Measurements from ENCODE around the gene ZC3H12D. TPM values are rescaled to one million over a fixed set of nuclear protein-coding genes. Genes with fewer than 3 reads are reported as not detected.

The ZC3H12D gene
- total and polyA plus RNA-seq, 2 of the 8 experiments (the other 6 are each of a cell fraction or from before 2014, with no cell fraction given) = 0.05 to 0.07 TPM

- ChIA-PET POLR2A (ENCODE audit: partially characterized antibody) (interaction anchor here (1.9 kb wide), 1 partner anchor 13 kb away, joined by 5 read pairs; no protein-coding TSS in a partner anchor), CTCF (ENCODE audit: partially characterized antibody) (interaction anchor here (1.4 kb wide), 1 partner anchor 53 kb away, joined by 3 read pairs; no protein-coding TSS in a partner anchor)
- WGBS, 2 experiments (ENCODE audit: extremely low coverage in 1 of 2, insufficient coverage in 1 of 2, insufficient read length in 1 of 2, insufficient replicate concordance in 2 of 2, low coverage in 1 of 2, low lambda C conversion rate in 2 of 2, missing lambda C conversion rate in 1 of 2) = 94% methylated on average over 1 of the region's 1 CpG; no CpG with 5 or more reads in 1 of the 2 experiments
- Histone ChIP-seq H3K4me2 (ENCODE audit: insufficient read depth in 1 of 2, low read depth in 2 of 2, low read length in 2 of 2) (no peak overlapping the region), H3K79me1 (ENCODE audit: low read depth, low read length) (no peaks in the 10 kb centered on the region), H3K36me3 (ENCODE audit: control insufficient read depth in 2 of 4, insufficient read depth in 4 of 4, low read length in 3 of 4) (peaks cover 0 to 8% (median 0%) of the 10 kb centered on the region in 4 experiments; a peak in 1 of 8 replicates), H2AFZ (ENCODE audit: low read length) (no peak overlapping the region), H4K91ac (replicated peaks; ENCODE audit: insufficient read length, low read length) (no peak overlapping the region), H3K27ac (ENCODE audit: low read depth, low read length) (no peak overlapping the region), H3K27me3 (replicated peaks in 1 of 4; ENCODE audit: control insufficient read depth in 3 of 4, extremely low read depth in 1 of 4, insufficient read depth in 3 of 4, low read length in 3 of 4) (no peaks in the 10 kb centered on the region), H3K14ac (ENCODE audit: insufficient read length) (no peak overlapping the region), H2AK5ac (ENCODE audit: low read depth, low read length) (no peak overlapping the region), H2BK12ac (ENCODE audit: low read depth, low read length) (no peak overlapping the region), H4K5ac (ENCODE audit: insufficient read length, low read depth, low read length) (no peak overlapping the region), H3K56ac (replicated peaks; ENCODE audit: insufficient read length, low read depth, low read length) (no peak overlapping the region), H3K4me1 (replicated peaks in 1 of 4; ENCODE audit: control insufficient read depth in 3 of 4, insufficient read depth in 4 of 4, low read length in 3 of 4) (no peaks in the 10 kb centered on the region), H2BK15ac (ENCODE audit: low read length) (no peak overlapping the region), H3K4me3 (ENCODE audit: extremely low read depth in 1 of 4, insufficient read depth in 2 of 4, low read depth in 3 of 4, low read length in 4 of 4) (no peak overlapping the region), H3K79me2 (ENCODE audit: control insufficient read depth in 1 of 2, insufficient read depth in 2 of 2, low read length in 2 of 2) (no peaks in the 10 kb centered on the region), H3K9ac (replicated peaks in 1 of 4; ENCODE audit: extremely low read depth in 1 of 4, low read depth in 3 of 4, low read length in 3 of 4) (no peak overlapping the region), H3K4ac (replicated peaks; ENCODE audit: insufficient read length, low read depth, low read length) (no peak overlapping the region), H3K18ac (ENCODE audit: extremely low read depth, low read length) (no peak overlapping the region), H3K9me3 (ENCODE audit: insufficient read depth in 2 of 2, low read depth in 1 of 2, low read length in 1 of 2) (no peaks in the 10 kb centered on the region), H2BK20ac (ENCODE audit: low read length) (no peak overlapping the region), H4K8ac (ENCODE audit: extremely low read depth, insufficient read depth, low read length) (no peak overlapping the region), H2BK5ac (ENCODE audit: low read depth, low read length) (no peak overlapping the region), H4K20me1 (replicated peaks in 1 of 2; ENCODE audit: control insufficient read depth in 1 of 2, insufficient read depth in 2 of 2, low read length in 2 of 2) (no peaks in the 10 kb centered on the region), H2BK120ac (replicated peaks; ENCODE audit: low read depth, low read length) (no peak overlapping the region), H3K23me2 (ENCODE audit: low read depth, low read length) (no peaks in the 10 kb centered on the region), H3K23ac (ENCODE audit: insufficient read length) (no peak overlapping the region)
- FAIRE-seq (no peak), DNase-seq (ENCODE audit: low read depth in 1 of 2, low spot score in 2 of 2) (no peak)
- TF ChIP-seq CHD2 (IDR thresholded peaks at IDR 0.05; ENCODE audit: low read length) (no peak), ZNF274 (IDR thresholded peaks at IDR 0.05; ENCODE audit: borderline replicate concordance, extremely low read depth, low read length) (no peak), TCF12 (IDR thresholded peaks at IDR 0.05; ENCODE audit: low read depth, low read length) (no peak)
Observed at GRCh38 chr6:149500096-149500495, 15.3 kb upstream of the ZC3H12D start.
